Astrocyte (in vitro differentiated cells and primary cell): ENCODE data around the gene RICTOR. TPM values are rescaled to one million over a fixed set of nuclear protein-coding genes. Genes with fewer than 3 reads are reported as not detected.

ENCODE experiments used
- DNase-seq: peaks from one replicate; pipeline ENCODE4 v3.0.0-alpha.2; 2010; ENCODE audit warnings: low read depth
- FAIRE-seq: peaks from 2 replicates; lab custom pipeline; 2011; peaks lifted over from hg19 to GRCh38; lab: Jason Lieb, UNC
- H2AFZ ChIP-seq: 2 replicates; pipeline ENCODE4 v1.6.0; 2012; ENCODE audit warnings: low read depth, low read length, inconsistent platforms
- H3K27ac ChIP-seq: 2 replicates; pipeline ENCODE4 v1.5.1; 2011; ENCODE audit warnings: low read depth, low read length, inconsistent platforms
- H3K27me3 ChIP-seq: 2 replicates; pipeline ENCODE4 v1.6.0; 2011; ENCODE audit warnings: low read length, inconsistent platforms; ENCODE audit not compliant: insufficient read depth
- H3K36me3 ChIP-seq: 2 replicates; pipeline ENCODE4 v1.5.1; 2011; ENCODE audit warnings: low read length, inconsistent platforms; ENCODE audit not compliant: insufficient read depth
- H3K4me1 ChIP-seq: 2 replicates; pipeline ENCODE4 v1.5.1; 2011; ENCODE audit warnings: low read length, inconsistent platforms; ENCODE audit not compliant: insufficient read depth
- H3K4me2 ChIP-seq: 2 replicates; pipeline ENCODE4 v1.6.0; 2012; ENCODE audit warnings: low read length, inconsistent platforms
- H3K4me3 ChIP-seq: 2 replicates; pipeline ENCODE4 v1.5.1; 2011; ENCODE audit warnings: low read depth, mild to moderate bottlenecking, low read length, inconsistent platforms; ENCODE audit not compliant: insufficient read depth
- H3K79me2 ChIP-seq: 2 replicates; pipeline ENCODE4 v1.6.0; 2012; ENCODE audit warnings: mild to moderate bottlenecking, low read length, inconsistent platforms; ENCODE audit not compliant: insufficient read depth
- H3K9ac ChIP-seq: 2 replicates; pipeline ENCODE4 v1.6.0; 2012; ENCODE audit warnings: mild to moderate bottlenecking, low read length, inconsistent platforms
- H3K9me3 ChIP-seq: 2 replicates; pipeline ENCODE4 v1.5.1; 2012; ENCODE audit warnings: low read depth, mild to moderate bottlenecking, low read length, inconsistent platforms; ENCODE audit not compliant: insufficient read depth
- H4K20me1 ChIP-seq: 2 replicates; pipeline ENCODE4 v1.6.0; 2012; ENCODE audit warnings: low read length, inconsistent platforms; ENCODE audit not compliant: insufficient read depth
- H3K27ac Mint-ChIP-seq: one replicate; pipeline ENCODE4 v1.8.0; 2021; ENCODE audit warnings: mild to moderate bottlenecking, mixed read lengths; ENCODE audit not compliant: unreplicated experiment
- H3K27me3 Mint-ChIP-seq: one replicate; pipeline ENCODE4 v1.8.0; 2021; ENCODE audit warnings: low read depth, mixed read lengths; ENCODE audit not compliant: unreplicated experiment
- H3K36me3 Mint-ChIP-seq: one replicate; pipeline ENCODE4 v1.8.0; 2021; ENCODE audit warnings: low read depth, mixed read lengths; ENCODE audit not compliant: unreplicated experiment
- H3K4me1 Mint-ChIP-seq: one replicate; pipeline ENCODE4 v1.8.0; 2021; ENCODE audit warnings: low read depth, mixed read lengths; ENCODE audit not compliant: unreplicated experiment
- H3K4me3 Mint-ChIP-seq: one replicate; pipeline ENCODE4 v1.8.0; 2021; ENCODE audit warnings: mild to moderate bottlenecking, moderate library complexity, mixed read lengths; ENCODE audit not compliant: unreplicated experiment
- H3K9me3 Mint-ChIP-seq: one replicate; pipeline ENCODE4 v1.8.0; 2021; ENCODE audit warnings: mild to moderate bottlenecking, mixed read lengths; ENCODE audit not compliant: unreplicated experiment
- CTCF ChIP-seq: IDR thresholded peaks from 2 replicates; pipeline ENCODE4 v1.5.1; 2011; ENCODE audit warnings: low read depth, mild to moderate bottlenecking, inconsistent platforms, low read length, moderate library complexity; ENCODE audit not compliant: insufficient read depth
- EZH2 ChIP-seq: IDR thresholded peaks from 2 replicates; pipeline ENCODE4 v1.6.1; 2012; ENCODE audit warnings: mild to moderate bottlenecking, low read length, inconsistent platforms; ENCODE audit not compliant: insufficient read depth
- total RNA-seq: library from RNA; stranded (reverse); gene quantifications from 2 replicates; pipeline ENCODE4 v1.2.1, GENCODE V29; 2021

Gene RICTOR
- total RNA-seq, 1 donor from 2014 or later = 43.2 TPM

GRCh38 chr5:39109606-39110005, 35.4 kb upstream of the RICTOR start:
- Histone ChIP-seq H3K4me2 (no peak overlapping the region), H3K27ac (no peak overlapping the region), H3K79me2 (no peaks in the 10 kb centered on the region), H3K36me3 (no peaks in the 10 kb centered on the region), H4K20me1 (no peaks in the 10 kb centered on the region), H3K4me1 (no peaks in the 10 kb centered on the region), H3K9ac (no peak overlapping the region), H2AFZ (no peak overlapping the region), H3K9me3 (no peaks in the 10 kb centered on the region), H3K4me3 (no peak overlapping the region), H3K27me3 (no peaks in the 10 kb centered on the region)
- Mint-ChIP-seq H3K27ac (no peak overlapping the region), H3K27me3 (no peaks in the 10 kb centered on the region), H3K4me1 (no peaks in the 10 kb centered on the region), H3K4me3 (no peak overlapping the region), H3K36me3 (no peaks in the 10 kb centered on the region), H3K9me3 (no peaks in the 10 kb centered on the region)
- FAIRE-seq (no peak), DNase-seq (no peak)
- TF ChIP-seq CTCF (no peak), EZH2 (no peak)

GRCh38 chr5:39108987-39109386, 34.8 kb upstream of the RICTOR start:
- FAIRE-seq = no peak
- no peak for TF ChIP-seq EZH2
- no peak for TF ChIP-seq CTCF

GRCh38 chr5:39107350-39107749, 33.2 kb upstream of the RICTOR start:
- H3K27me3 Mint-ChIP-seq = no peaks in the 10 kb centered on the region
- Histone ChIP-seq H3K4me3 (no peak overlapping the region), H3K36me3 (no peaks in the 10 kb centered on the region), H3K4me2 (no peak overlapping the region), H3K4me1 (peaks cover 9% of the 10 kb centered on the region), H3K27me3 (no peaks in the 10 kb centered on the region), H3K79me2 (no peaks in the 10 kb centered on the region), H3K9me3 (no peaks in the 10 kb centered on the region), H3K27ac (no peak overlapping the region), H2AFZ (no peak overlapping the region), H3K9ac (no peak overlapping the region), H4K20me1 (no peaks in the 10 kb centered on the region)
- DNase-seq (no peak), FAIRE-seq (no peak)
- no peaks in the 10 kb centered on the region for H3K9me3 Mint-ChIP-seq
- H3K4me3 Mint-ChIP-seq = no peak overlapping the region
- H3K36me3 Mint-ChIP-seq = peaks cover 2% of the 10 kb centered on the region
- no peak overlapping the region for H3K27ac Mint-ChIP-seq
- TF ChIP-seq EZH2 (no peak), CTCF (no peak)
- peaks cover 14% of the 10 kb centered on the region for H3K4me1 Mint-ChIP-seq

More at GRCh38 chr5:39108987-39109386, 34.8 kb upstream of the RICTOR start:
- Histone ChIP-seq H3K79me2 (no peaks in the 10 kb centered on the region), H3K27me3 (no peaks in the 10 kb centered on the region), H3K9me3 (no peaks in the 10 kb centered on the region), H3K4me3 (no peak overlapping the region), H3K36me3 (no peaks in the 10 kb centered on the region), H4K20me1 (no peaks in the 10 kb centered on the region), H3K27ac (no peak overlapping the region), H3K4me1 (no peaks in the 10 kb centered on the region), H3K4me2 (no peak overlapping the region), H2AFZ (no peak overlapping the region), H3K9ac (no peak overlapping the region)
- no peaks in the 10 kb centered on the region for H3K27me3 Mint-ChIP-seq
- no peak overlapping the region for H3K27ac Mint-ChIP-seq
- no peak overlapping the region for H3K4me3 Mint-ChIP-seq
- H3K36me3 Mint-ChIP-seq = no peaks in the 10 kb centered on the region
- no peaks in the 10 kb centered on the region for H3K9me3 Mint-ChIP-seq
- no peaks in the 10 kb centered on the region for H3K4me1 Mint-ChIP-seq
- no peak for DNase-seq
